Testis (tissue), 2 donors: ENCODE measurements around the gene SDK1.

Experiments used
- POLR2A ChIP-seq: fragments of 450-650 bp; IDR thresholded peaks from one replicate; pipeline ENCODE4 v1.6.1; 2017; ENCODE audit warnings: antibody characterized with exemption, mild to moderate bottlenecking, moderate library complexity
- TF ChIP-seq, protein P1 (sequence below), 3 experiments: fragments of 450-650 bp in 2 of 3; fragments of 200-600 bp in 1 of 3; sonication (generic) in 1 of 3; IDR thresholded peaks; one replicate each; pipeline ENCODE4 v1.5.1; 2016 to 2019; ENCODE audit warnings: antibody characterized with exemption in 3 of 3, mild to moderate bottlenecking in 2 of 3, moderate library complexity in 1 of 3

GRCh38 chr7:3469641-3470040, 168.6 kb downstream of the SDK1 start:
- TF ChIP-seq, protein P1, sequence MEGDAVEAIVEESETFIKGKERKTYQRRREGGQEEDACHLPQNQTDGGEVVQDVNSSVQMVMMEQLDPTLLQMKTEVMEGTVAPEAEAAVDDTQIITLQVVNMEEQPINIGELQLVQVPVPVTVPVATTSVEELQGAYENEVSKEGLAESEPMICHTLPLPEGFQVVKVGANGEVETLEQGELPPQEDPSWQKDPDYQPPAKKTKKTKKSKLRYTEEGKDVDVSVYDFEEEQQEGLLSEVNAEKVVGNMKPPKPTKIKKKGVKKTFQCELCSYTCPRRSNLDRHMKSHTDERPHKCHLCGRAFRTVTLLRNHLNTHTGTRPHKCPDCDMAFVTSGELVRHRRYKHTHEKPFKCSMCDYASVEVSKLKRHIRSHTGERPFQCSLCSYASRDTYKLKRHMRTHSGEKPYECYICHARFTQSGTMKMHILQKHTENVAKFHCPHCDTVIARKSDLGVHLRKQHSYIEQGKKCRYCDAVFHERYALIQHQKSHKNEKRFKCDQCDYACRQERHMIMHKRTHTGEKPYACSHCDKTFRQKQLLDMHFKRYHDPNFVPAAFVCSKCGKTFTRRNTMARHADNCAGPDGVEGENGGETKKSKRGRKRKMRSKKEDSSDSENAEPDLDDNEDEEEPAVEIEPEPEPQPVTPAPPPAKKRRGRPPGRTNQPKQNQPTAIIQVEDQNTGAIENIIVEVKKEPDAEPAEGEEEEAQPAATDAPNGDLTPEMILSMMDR (IDR thresholded peaks at IDR 0.05), result no peak
- TF ChIP-seq POLR2A, result no peak
